NCI-H2227 (cell line): ENCODE measurements around the gene DCD.

Experiments
- DNase-seq: peaks from one replicate; lab custom pipeline; 2025; ENCODE audit not compliant: unreplicated experiment; lab: John Stamatoyannopoulos, UW

The DCD gene

GRCh38 chr12:54608769-54609168, 39.4 kb downstream of the DCD start:
- DNase-seq, result no peak

GRCh38 chr12:54608156-54608555, 40.0 kb downstream of the DCD start:
- no peak for DNase-seq

GRCh38 chr12:54606556-54606955, 41.6 kb downstream of the DCD start:
- no peak for DNase-seq

- no peak for DNase-seq
Observed at GRCh38 chr12:54605138-54605970, 42.8 kb downstream of the DCD start.

GRCh38 chr12:54604436-54604835, 43.7 kb downstream of the DCD start:
- no peak for DNase-seq

- no peak for DNase-seq
Observed at GRCh38 chr12:54603872-54604271, 44.3 kb downstream of the DCD start.

- DNase-seq, result peak; percentile 52
Observed at GRCh38 chr12:54603173-54603814, 44.9 kb downstream of the DCD start.

- no peak for DNase-seq
Observed at GRCh38 chr12:54602661-54603060, 45.5 kb downstream of the DCD start.

GRCh38 chr12:54601841-54602240, 46.3 kb downstream of the DCD start:
- no peak for DNase-seq

- no peak for DNase-seq
Observed at GRCh38 chr12:54598970-54599369, 49.2 kb downstream of the DCD start.

GRCh38 chr12:54596526-54596946, 51.6 kb downstream of the DCD start:
- peak; percentile 54 for DNase-seq

- no peak for DNase-seq
Observed at GRCh38 chr12:54595471-54595870, 52.7 kb downstream of the DCD start.
